Prostate gland (tissue), 2 donors: ENCODE data around the gene GRIP2. TPM values are rescaled to one million over a fixed set of nuclear protein-coding genes. Genes with fewer than 3 reads are reported as not detected.

Experiments used
- DNase-seq: peaks from one replicate; pipeline ENCODE4 v3.0.0-alpha.2; 2019; ENCODE audit warnings: low spot score
- H3K27ac ChIP-seq, 2 donors: fragments of 200-600 bp; sonication (generic); 2 replicates each; pipeline ENCODE4 v1.5.1; 2017 to 2019
- H3K27me3 ChIP-seq: fragments of 200-600 bp; sonication (generic); replicated peaks from 2 replicates; pipeline ENCODE4 v1.5.1; 2019; ENCODE audit not compliant: insufficient read depth
- H3K36me3 ChIP-seq, 2 donors: fragments of 200-600 bp; sonication (generic); 1 replicate in 1 of 2; 2 replicates in 1 of 2; pipeline versions ENCODE4 v1.5.1 to v1.8.1; 2017 to 2019
- H3K4me1 ChIP-seq: fragments of 200-600 bp; sonication (generic); replicated peaks from 2 replicates; pipeline ENCODE4 v1.5.1; 2019
- H3K4me3 ChIP-seq, 2 donors: fragments of 200-600 bp; sonication (generic); 2 replicates each; pipeline ENCODE4 v1.5.1; 2017 to 2019
- H3K9me3 ChIP-seq: fragments of 200-600 bp; sonication (generic); 2 replicates; pipeline ENCODE4 v1.5.1; 2017
- CTCF ChIP-seq, 4 experiments: fragments of 200-600 bp in 2 of 4; fragments of 450-650 bp in 2 of 4; sonication (generic) in 2 of 4; IDR thresholded peaks; 1 replicate in 3 of 4; 2 replicates in 1 of 4; pipeline ENCODE4 v1.5.1; 2016 to 2019; ENCODE audit warnings: antibody characterized with exemption in 4 of 4, mild to moderate bottlenecking in 2 of 4, moderate library complexity in 2 of 4
- POLR2A ChIP-seq: fragments of 450-650 bp; IDR thresholded peaks from one replicate; pipeline ENCODE4 v1.6.1; 2016; ENCODE audit warnings: antibody characterized with exemption, mild to moderate bottlenecking
- POLR2AphosphoS5 ChIP-seq: sonication (generic); formaldehyde crosslinking; IDR thresholded peaks from one replicate; pipeline ENCODE4 v1.6.1; 2017; ENCODE audit warnings: antibody characterized with exemption
- WGBS: methylation state at CpG from one replicate; pipeline ENCODE4 v1.1.5; 2018; 5-methylcytosine and 5-hydroxymethylcytosine counted together
- intact Hi-C: fragments of 100-400 bp; cut with DNase I; formaldehyde crosslinking; loops from one replicate; pipeline ENCODE4 v1.14.2; 2022
- total RNA-seq, 2 donors: library from RNA; depleted of rRNA; stranded (reverse); fragments of >200 nt; gene quantifications; one replicate each; pipeline ENCODE4 v1.1.0, GENCODE V29; 2016

Gene GRIP2
- total RNA-seq, 2 donors from 2014 or later, result 0.27 to 0.62 TPM

- no peaks in the 10 kb centered on the region for H3K9me3 ChIP-seq
- no peaks in the 10 kb centered on the region for H3K27me3 ChIP-seq
- H3K36me3 ChIP-seq, result no peaks in the 10 kb centered on the region
- TF ChIP-seq POLR2AphosphoS5 (no peak), CTCF (IDR thresholded peaks at IDR 0.05) (no peak), POLR2A (no peak)
- peaks cover 8% of the 10 kb centered on the region for H3K4me1 ChIP-seq
- H3K27ac ChIP-seq, result no peak overlapping the region
- DNase-seq, result no peak
- intact Hi-C loops, result no loop called here
- 88% methylated on average over 15 of the region's 15 CpGs for WGBS
- no peak overlapping the region for H3K4me3 ChIP-seq
Measured at GRCh38 chr3:14448756-14449727, 91.1 kb downstream of the GRIP2 start.

GRCh38 chr3:14448063-14448462 is 92.1 kb downstream of the GRIP2 start:
- Histone ChIP-seq H3K27me3 (no peaks in the 10 kb centered on the region), H3K4me3 (no peak overlapping the region), H3K9me3 (no peaks in the 10 kb centered on the region), H3K4me1 (peaks cover 8% of the 10 kb centered on the region), H3K27ac (no peak overlapping the region), H3K36me3 (no peaks in the 10 kb centered on the region)
- intact Hi-C loops, result no loop called here
- no peak for DNase-seq
- TF ChIP-seq CTCF (IDR thresholded peaks at IDR 0.05) (no peak), POLR2AphosphoS5 (no peak), POLR2A (no peak)
- WGBS, result 95% methylated on average over 4 of the region's 4 CpGs

GRCh38 chr3:14446988-14447570 is 93.1 kb downstream of the GRIP2 start:
- no peaks in the 10 kb centered on the region for H3K27me3 ChIP-seq
- peaks cover 2% of the 10 kb centered on the region for H3K4me1 ChIP-seq
- no peak overlapping the region for H3K4me3 ChIP-seq
- TF ChIP-seq CTCF (IDR thresholded peaks at IDR 0.05), result no peak
- TF ChIP-seq POLR2A, result no peak
- no peak for TF ChIP-seq POLR2AphosphoS5
- intact Hi-C loops, result no loop called here
- H3K27ac ChIP-seq, result no peak overlapping the region
- no peaks in the 10 kb centered on the region for H3K36me3 ChIP-seq
- DNase-seq, result no peak
- 95% methylated on average over 1 of the region's 1 CpG for WGBS
- H3K9me3 ChIP-seq, result no peaks in the 10 kb centered on the region

GRCh38 chr3:14445773-14446172 is 94.4 kb downstream of the GRIP2 start:
- no peaks in the 10 kb centered on the region for H3K36me3 ChIP-seq
- no peaks in the 10 kb centered on the region for H3K4me1 ChIP-seq
- WGBS, result 98% methylated on average over 4 of the region's 4 CpGs
- no peak overlapping the region for H3K4me3 ChIP-seq
- no peaks in the 10 kb centered on the region for H3K9me3 ChIP-seq
- H3K27ac ChIP-seq, result no peak overlapping the region
- intact Hi-C loops, result no loop called here
- no peak for TF ChIP-seq POLR2AphosphoS5
- no peak for TF ChIP-seq CTCF (IDR thresholded peaks at IDR 0.05)
- TF ChIP-seq POLR2A, result no peak
- DNase-seq, result no peak
- no peaks in the 10 kb centered on the region for H3K27me3 ChIP-seq
